GM18858 (cell line): Measurements from ENCODE around the gene BTBD16.

ENCODE experiments used
- ATAC-seq: cut with Tn5 transposase; IDR thresholded peaks from one replicate; pipeline ENCODE4 v1.9.1; 2021; ENCODE audit not compliant: unreplicated experiment

The BTBD16 gene

GRCh38 chr10:122311051-122311410 is 39.9 kb downstream of the BTBD16 start:
- no peak for ATAC-seq

GRCh38 chr10:122311716-122312115 is 40.6 kb downstream of the BTBD16 start:
- ATAC-seq: no peak

GRCh38 chr10:122316224-122316884 is 45.3 kb downstream of the BTBD16 start:
- no peak for ATAC-seq

- no peak for ATAC-seq
These were observed 50.9 kb downstream of the BTBD16 start for GRCh38 chr10:122321960-122322359.

- ATAC-seq: no peak
These were observed 52.1 kb downstream of the BTBD16 start for GRCh38 chr10:122323189-122323588.

- no peak for ATAC-seq
These were observed 53.0 kb downstream of the BTBD16 start for GRCh38 chr10:122323941-122324675.

- no peak for ATAC-seq
These were observed 54.1 kb downstream of the BTBD16 start for GRCh38 chr10:122325235-122325634.

- no peak for ATAC-seq
These were observed 55.3 kb downstream of the BTBD16 start for GRCh38 chr10:122326385-122326784.

- no peak for ATAC-seq
These were observed 55.7 kb downstream of the BTBD16 start for GRCh38 chr10:122326806-122327205.

- no peak for ATAC-seq
These were observed 56.4 kb downstream of the BTBD16 start for GRCh38 chr10:122327237-122328206.

GRCh38 chr10:122328676-122329075 is 57.6 kb downstream of the BTBD16 start:
- no peak for ATAC-seq

GRCh38 chr10:122329416-122329815 is 58.3 kb downstream of the BTBD16 start:
- no peak for ATAC-seq

- no peak for ATAC-seq
These were observed 60.0 kb downstream of the BTBD16 start for GRCh38 chr10:122331100-122331499.

- ATAC-seq: no peak
These were observed 60.7 kb downstream of the BTBD16 start for GRCh38 chr10:122331615-122332446.

GRCh38 chr10:122333037-122333436 is 61.9 kb downstream of the BTBD16 start:
- ATAC-seq: no peak

GRCh38 chr10:122336332-122336731 is 65.2 kb downstream of the BTBD16 start:
- ATAC-seq: no peak

GRCh38 chr10:122336961-122337360 is 65.9 kb downstream of the BTBD16 start:
- no peak for ATAC-seq

GRCh38 chr10:122338609-122339441 is 67.7 kb downstream of the BTBD16 start:
- ATAC-seq: no peak

- ATAC-seq: no peak
These were observed 70.2 kb downstream of the BTBD16 start for GRCh38 chr10:122341141-122341810.
